ENCODE data around the gene RUSC1.

DNA sequence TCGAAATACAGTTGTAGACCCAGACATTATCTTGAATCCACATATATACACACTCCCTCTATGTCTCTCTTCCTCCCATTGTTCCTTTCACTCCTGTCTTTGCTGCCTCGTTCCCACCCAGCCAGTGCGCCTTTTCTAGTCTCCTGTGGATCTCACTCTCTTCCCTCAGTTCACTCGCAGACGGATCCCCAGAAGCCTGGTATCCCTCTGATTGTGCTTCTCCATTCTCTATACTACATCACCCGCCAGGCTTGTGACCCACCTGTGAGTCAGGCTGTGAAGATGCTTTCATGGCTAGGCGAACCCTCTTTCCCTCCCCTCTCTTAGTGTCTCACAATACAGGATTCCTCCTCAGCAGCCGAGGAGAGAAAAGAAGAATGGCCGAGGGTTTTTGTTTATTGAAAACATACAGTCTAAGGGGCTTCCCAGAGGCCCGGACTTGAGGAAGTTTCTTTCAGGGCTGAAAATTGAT is 42.0 kb upstream of the RUSC1 start:
- TF ChIP-seq EZH2 (IDR thresholded peaks at IDR 0.05) = no peak
- no peak for TF ChIP-seq POLR2AphosphoS5 (IDR thresholded peaks at IDR 0.05; ENCODE audit: borderline replicate concordance, low read depth, low read length)
- no peak for TF ChIP-seq FOXP2 (optimal IDR thresholded peaks at IDR 0.05; ENCODE audit: control extremely low read depth, extremely low read length, insufficient read depth)

Data from SK-N-MC (cell line).